H1 (cell line): ENCODE data around the gene SLC11A1. TPM values are rescaled to one million over a fixed set of nuclear protein-coding genes. Genes with fewer than 3 reads are reported as not detected.

Experiments used
- CTCF ChIA-PET: fragments of 300-600 bp; sonication (Branson Sonifier 250); formaldehyde crosslinking; loops from one replicate; lab custom pipeline; 2021; ENCODE audit not compliant: partially characterized antibody; lab: Charles Lee
- POLR2A ChIA-PET: fragments of 300-600 bp; sonication (Branson Sonifier 250); formaldehyde crosslinking; loops from one replicate; lab custom pipeline; 2021; ENCODE audit warnings: inconsistent platforms; ENCODE audit not compliant: partially characterized antibody; lab: Charles Lee
- DNase-seq, 2 experiments: peaks; one replicate each; pipeline versions ENCODE4 v3.0.0 to v3.0.0-alpha.2; 2010 to 2022; ENCODE audit warnings: low spot score in 2 of 2, low read depth in 1 of 2, mixed read lengths in 1 of 2
- FAIRE-seq: peaks from 2 replicates; lab custom pipeline; 2011; peaks lifted over from hg19 to GRCh38; lab: Jason Lieb, UNC
- H2AFZ ChIP-seq: 2 replicates; pipeline ENCODE4 v1.8.1; 2012; ENCODE audit warnings: low read length, inconsistent platforms
- H2AK5ac ChIP-seq: 2 replicates; pipeline ENCODE4 v1.6.1; 2013; ENCODE audit warnings: low read depth, low read length
- H2BK120ac ChIP-seq: replicated peaks from 2 replicates; pipeline ENCODE3; 2013; ENCODE audit warnings: low read depth, low read length, inconsistent platforms
- H2BK12ac ChIP-seq: 2 replicates; pipeline ENCODE4 v1.6.1; 2013; ENCODE audit warnings: low read depth, low read length
- H2BK15ac ChIP-seq: 2 replicates; pipeline ENCODE4 v1.6.1; 2013; ENCODE audit warnings: low read length
- H2BK20ac ChIP-seq: 2 replicates; pipeline ENCODE4 v1.6.1; 2013; ENCODE audit warnings: low read length
- H2BK5ac ChIP-seq: 2 replicates; pipeline ENCODE4 v1.6.1; 2013; ENCODE audit warnings: low read depth, low read length
- H3K14ac ChIP-seq: 2 replicates; pipeline ENCODE4 v1.6.1; 2013; ENCODE audit warnings: inconsistent platforms; ENCODE audit not compliant: insufficient read length
- H3K18ac ChIP-seq: 2 replicates; pipeline ENCODE4 v1.6.1; 2013; ENCODE audit warnings: low read length; ENCODE audit errors: extremely low read depth
- H3K23ac ChIP-seq: 2 replicates; pipeline ENCODE4 v1.6.1; 2013; ENCODE audit warnings: inconsistent platforms; ENCODE audit not compliant: insufficient read length
- H3K23me2 ChIP-seq: 2 replicates; pipeline ENCODE4 v1.6.1; 2013; ENCODE audit warnings: low read depth, low read length
- H3K27ac ChIP-seq: 2 replicates; pipeline ENCODE4 v1.6.1; 2011; ENCODE audit warnings: low read depth, low read length, inconsistent platforms
- H3K27me3 ChIP-seq, 4 experiments: replicated peaks in 1 of 4; 1 replicate in 1 of 4; 2 replicates in 3 of 4; pipeline versions ENCODE4 v1.6.1 to v1.8.1; 2011 to 2013; ENCODE audit warnings: low read length in 3 of 4, mild to moderate bottlenecking in 3 of 4, inconsistent platforms in 2 of 4, mixed read lengths in 2 of 4, moderate library complexity in 1 of 4; ENCODE audit not compliant: control insufficient read depth in 3 of 4, insufficient read depth in 3 of 4; ENCODE audit errors: extremely low read depth in 1 of 4
- H3K36me3 ChIP-seq, 4 experiments: 2 replicates each; pipeline versions ENCODE4 v1.6.1 to v1.8.1; 2011 to 2013; ENCODE audit warnings: mild to moderate bottlenecking in 4 of 4, low read length in 3 of 4, moderate library complexity in 2 of 4, control low read depth in 1 of 4, inconsistent platforms in 1 of 4; ENCODE audit not compliant: insufficient read depth in 4 of 4, control insufficient read depth in 2 of 4
- H3K4ac ChIP-seq: replicated peaks from 2 replicates; pipeline ENCODE3; 2013; ENCODE audit warnings: low read length, low read depth, mixed read lengths, inconsistent platforms; ENCODE audit not compliant: insufficient read length
- H3K4me1 ChIP-seq, 4 experiments: replicated peaks in 1 of 4; 1 replicate in 1 of 4; 2 replicates in 3 of 4; pipeline versions ENCODE4 v1.6.1 to v1.8.1; 2011 to 2013; ENCODE audit warnings: low read length in 3 of 4, inconsistent platforms in 2 of 4, mixed read lengths in 1 of 4; ENCODE audit not compliant: insufficient read depth in 4 of 4, control insufficient read depth in 3 of 4
- H3K4me2 ChIP-seq, 2 experiments: 2 replicates each; pipeline versions ENCODE4 v1.6.1 to v1.8.1; 2011 to 2013; ENCODE audit warnings: low read depth in 2 of 2, low read length in 2 of 2, control low read depth in 1 of 2, inconsistent platforms in 1 of 2, mild to moderate bottlenecking in 1 of 2; ENCODE audit not compliant: insufficient read depth in 1 of 2
- H3K4me3 ChIP-seq, 4 experiments: fragments of 200-600, 300-600 bp in 1 of 4; sonication (generic), shearing (Covaris generic), sonication (Bioruptor Twin) in 1 of 4; 2 replicates each; pipeline versions ENCODE4 v1.5.1 to v1.8.1; 2011 to 2016; ENCODE audit warnings: low read length in 4 of 4, low read depth in 3 of 4, control low read depth in 2 of 4, inconsistent platforms in 2 of 4, mild to moderate bottlenecking in 2 of 4, mixed read lengths in 1 of 4, moderate library complexity in 1 of 4; ENCODE audit not compliant: insufficient read depth in 2 of 4; ENCODE audit errors: extremely low read depth in 1 of 4
- H3K56ac ChIP-seq: replicated peaks from 2 replicates; pipeline ENCODE3; 2013; ENCODE audit warnings: low read depth, mild to moderate bottlenecking, mixed read lengths, low read length, inconsistent platforms; ENCODE audit not compliant: insufficient read length
- H3K79me1 ChIP-seq: 2 replicates; pipeline ENCODE4 v1.6.1; 2013; ENCODE audit warnings: low read depth, low read length, control low read depth
- H3K79me2 ChIP-seq, 2 experiments: 2 replicates each; pipeline versions ENCODE4 v1.6.1 to v1.8.1; 2012 to 2013; ENCODE audit warnings: low read length in 2 of 2, mild to moderate bottlenecking in 2 of 2, inconsistent platforms in 1 of 2; ENCODE audit not compliant: insufficient read depth in 2 of 2, control insufficient read depth in 1 of 2
- H3K9ac ChIP-seq, 4 experiments: replicated peaks in 1 of 4; 1 replicate in 1 of 4; 2 replicates in 3 of 4; pipeline versions ENCODE4 v1.6.1 to v1.8.1; 2011 to 2013; ENCODE audit warnings: low read depth in 3 of 4, low read length in 3 of 4, control low read depth in 2 of 4, mild to moderate bottlenecking in 2 of 4, moderate library complexity in 2 of 4, inconsistent platforms in 1 of 4; ENCODE audit errors: extremely low read depth in 1 of 4
- H3K9me3 ChIP-seq, 2 experiments: 2 replicates each; pipeline versions ENCODE4 v1.6.1 to v1.8.1; 2012 to 2013; ENCODE audit warnings: mild to moderate bottlenecking in 2 of 2, moderate library complexity in 2 of 2, control low read depth in 1 of 2, inconsistent platforms in 1 of 2, low read depth in 1 of 2, low read length in 1 of 2, mixed read lengths in 1 of 2; ENCODE audit not compliant: insufficient read depth in 2 of 2
- H4K20me1 ChIP-seq, 2 experiments: replicated peaks in 1 of 2; 2 replicates each; pipeline versions ENCODE3 to v1.8.1; 2011 to 2013; ENCODE audit warnings: inconsistent platforms in 2 of 2, low read length in 2 of 2, mild to moderate bottlenecking in 1 of 2; ENCODE audit not compliant: insufficient read depth in 2 of 2, control insufficient read depth in 1 of 2
- H4K5ac ChIP-seq: 2 replicates; pipeline ENCODE4 v1.6.1; 2013; ENCODE audit warnings: low read length, low read depth, mixed read lengths, inconsistent platforms; ENCODE audit not compliant: insufficient read length
- H4K8ac ChIP-seq: 2 replicates; pipeline ENCODE4 v1.8.0; 2013; ENCODE audit warnings: mild to moderate bottlenecking, moderate library complexity, low read length, inconsistent platforms; ENCODE audit not compliant: insufficient read depth; ENCODE audit errors: extremely low read depth
- H4K91ac ChIP-seq: replicated peaks from 2 replicates; pipeline ENCODE3; 2013; ENCODE audit warnings: low read length, mixed read lengths, inconsistent platforms; ENCODE audit not compliant: insufficient read length
- BCL11A ChIP-seq, 2 experiments: IDR thresholded peaks; one replicate each; pipeline ENCODE4 v1.6.1; 2011; ENCODE audit warnings: low read depth in 2 of 2, low read length in 2 of 2, mild to moderate bottlenecking in 2 of 2
- CBX5 ChIP-seq: fragments of 300-800, 300-1000 bp; sonication (generic); IDR thresholded peaks from 2 replicates; pipeline ENCODE4 v1.7.1; 2016; ENCODE audit warnings: antibody characterized with exemption, low read length, low read depth
- E2F6 ChIP-seq: IDR thresholded peaks from 2 replicates; pipeline ENCODE4 v1.6.1; 2012; ENCODE audit warnings: inconsistent platforms
- FOSL1 ChIP-seq: IDR thresholded peaks from 2 replicates; pipeline ENCODE4 v1.6.1; 2011; ENCODE audit warnings: mild to moderate bottlenecking, low read depth, low read length, moderate library complexity; ENCODE audit not compliant: insufficient read depth
- HDAC2 ChIP-seq, 2 experiments: fragments of 300-600 bp in 1 of 2; sonication (generic) in 1 of 2; IDR thresholded peaks; 2 replicates each; pipeline ENCODE4 v1.6.1; 2011 to 2012; ENCODE audit warnings: low read depth in 2 of 2, low read length in 2 of 2, mild to moderate bottlenecking in 2 of 2, moderate library complexity in 2 of 2, borderline replicate concordance in 1 of 2, inconsistent platforms in 1 of 2
- HDAC6 ChIP-seq: IDR thresholded peaks from one replicate; pipeline ENCODE4 v1.7.1; 2012; ENCODE audit warnings: low read depth, mild to moderate bottlenecking, inconsistent platforms, low read length, moderate library complexity
- KDM4A ChIP-seq: IDR thresholded peaks from one replicate; pipeline ENCODE4 v1.7.1; 2012; ENCODE audit warnings: low read depth, mild to moderate bottlenecking, moderate library complexity, low read length, inconsistent platforms; ENCODE audit not compliant: severe bottlenecking
- SIX5 ChIP-seq: IDR thresholded peaks from 2 replicates; pipeline ENCODE4 v1.6.1; 2011; ENCODE audit warnings: mild to moderate bottlenecking, low read depth, low read length
- USF2 ChIP-seq: IDR thresholded peaks from 2 replicates; pipeline ENCODE4 v1.6.1; 2011; ENCODE audit warnings: low read length, improper control_type of control experiment
- WGBS, 2 experiments: shearing (Covaris generic) in 1 of 2; methylation state at CpG; one replicate each; pipeline versions ENCODE4 v1.1.6 to v1.1.7; 2013 to 2015; ENCODE audit warnings: low lambda C conversion rate in 2 of 2, mixed read lengths in 2 of 2, inconsistent platforms in 1 of 2, low coverage in 1 of 2, missing lambda C conversion rate in 1 of 2; ENCODE audit not compliant: insufficient replicate concordance in 2 of 2, insufficient coverage in 1 of 2, insufficient read length in 1 of 2; ENCODE audit errors: extremely low coverage in 1 of 2, missing lambda C conversion rate in 1 of 2; 5-methylcytosine and 5-hydroxymethylcytosine counted together
- polyA plus RNA-seq, 7 experiments: library from polyadenylated mRNA; depleted of rRNA in 3 of 7; stranded (reverse) in 5 of 7; unstranded in 2 of 7; fragments of >200 nt in 5 of 7; fragments of 200-250 nt in 2 of 7; gene quantifications; 1 replicate in 5 of 7; 2 replicates in 1 of 7; 4 replicates in 1 of 7; pipeline versions ENCODE4 v1.2.1 to v1.2.3, GENCODE V29; 2011 to 2013; ENCODE audit warnings: missing spikeins in 2 of 7, mixed read lengths in 2 of 7
- total RNA-seq: library from RNA; stranded (reverse); fragmentation: NEBNext Ultra II Directional; extraction: Animal tissue kit (Norgen Biotek cat#: 25700); gene quantifications from 2 replicates; pipeline ENCODE4 v1.2.1, GENCODE V29; 2021

Gene SLC11A1
- total and polyA plus RNA-seq, 2 of the 8 experiments (the other 6 are each of a cell fraction or from before 2014, with no cell fraction given): 0.20 to 0.43 TPM

- CTCF ChIA-PET: interaction anchor here (1.0 to 7.5 kb wide), 9 partner anchors 8 to 125 kb away, joined by 3 to 96 read pairs (median 8); partner anchors contain the start of genes AAMP, CATIP, PNKD and TMBIM1
- FAIRE-seq (no peak), DNase-seq (peak in 1 of 2 experiments; percentile 67)
- Histone ChIP-seq H3K9ac (no peak overlapping the region), H2BK15ac (peak overlapping the region; percentile 29; the same call in 1 of the 2 replicates), H3K18ac (peak overlapping the region; percentile 78), H3K23me2 (peaks cover 26% of the 10 kb centered on the region; the same call in 1 of the 2 replicates), H4K20me1 (peaks cover 0 to 2% of the 10 kb centered on the region in 2 experiments), H3K4me2 (peak overlapping the region; percentile 82 to 84), H3K36me3 (no peaks in the 10 kb centered on the region), H2BK5ac (no peak overlapping the region), H3K14ac (no peak overlapping the region), H3K4me3 (peak overlapping the region; percentile 49 to 77 (median 64)), H2AK5ac (0 out of 2 replicates have a peak overlapping the region, but pooled peaks have one; percentile 53), H2AFZ (no peak overlapping the region), H3K79me2 (no peaks in the 10 kb centered on the region), H4K5ac (no peak overlapping the region), H4K91ac (no peak overlapping the region), H2BK12ac (peak overlapping the region; percentile 87; the same call in 1 of the 2 replicates), H3K56ac (no peak overlapping the region), H3K79me1 (no peaks in the 10 kb centered on the region), H2BK120ac (no peak overlapping the region), H3K9me3 (no peaks in the 10 kb centered on the region), H3K27ac (no peak overlapping the region), H3K4ac (no peak overlapping the region), H3K27me3 (peaks cover 22 to 34% (median 31%) of the 10 kb centered on the region in 4 experiments), H3K23ac (no peak overlapping the region), H4K8ac (no peak overlapping the region), H2BK20ac (0 out of 2 replicates have a peak overlapping the region, but pooled peaks have one; percentile 48), H3K4me1 (peaks cover 0 to 39% (median 26%) of the 10 kb centered on the region in 4 experiments; a peak in 6 of 7 replicates)
- POLR2A ChIA-PET: interaction anchor here (0.7 to 4.4 kb wide), 7 partner anchors 7 to 869 kb away, joined by 3 to 35 read pairs (median 5); partner anchors contain the start of genes AAMP and PNKD
- 4% methylated on average over 35 of the region's 35 CpGs; no CpG with 5 or more reads in 1 of the 2 experiments for WGBS, 2 experiments
- peak; percentile 36 for TF ChIP-seq KDM4A
- TF ChIP-seq HDAC2 (IDR thresholded peaks at IDR 0.05; ENCODE audit: borderline replicate concordance in 1 of 2, low read depth in 2 of 2, low read length in 2 of 2): peak in 1 of 2 experiments; percentile 94; a peak in 1 of 4 replicates
- TF ChIP-seq FOSL1: no peak
- no peak for TF ChIP-seq CBX5
- no peak for TF ChIP-seq SIX5
- no peak for TF ChIP-seq HDAC6
- no peak for TF ChIP-seq USF2
- TF ChIP-seq E2F6: peak; percentile 61; the same call in 1 of the 2 replicates
- no peak for TF ChIP-seq BCL11A (IDR thresholded peaks at IDR 0.05; ENCODE audit: low read depth in 2 of 2, low read length in 2 of 2)
These were observed 15.9 kb downstream of the SLC11A1 start for GRCh38 chr2:218397820-218398436.
